Activated T-helper 17 cell treated with anti-CD3 and anti-CD28 coated beads, Interleukin-2, amount 50 U/mL, for 72 hours (primary cell): Measurements from ENCODE around the gene CORO7. TPM values are rescaled to one million over a fixed set of nuclear protein-coding genes. Genes with fewer than 3 reads are reported as not detected.
"Not testable (repeated sequence)": the region's sequence is repeated elsewhere in the genome, so short reads cannot be mapped to it uniquely, and the experiment has no call there.

Source experiments
- ATAC-seq: fragments of 150-1000 bp; cut with Tn5 transposase; replicated peaks from 2 replicates; pipeline ENCODE4 v1.10.0; 2021; ENCODE audit warnings: mild to moderate bottlenecking, moderate library complexity
- H3K27ac Mint-ChIP-seq: one replicate; pipeline ENCODE4 v1.8.0; 2022; ENCODE audit warnings: mixed read lengths
- H3K27me3 Mint-ChIP-seq: one replicate; pipeline ENCODE4 v1.8.0; 2022; ENCODE audit warnings: mixed read lengths
- H3K36me3 Mint-ChIP-seq: one replicate; pipeline ENCODE4 v1.8.0; 2022; ENCODE audit warnings: low read depth, mild to moderate bottlenecking, mixed read lengths
- H3K4me1 Mint-ChIP-seq: one replicate; pipeline ENCODE4 v1.8.0; 2022; ENCODE audit warnings: mixed read lengths
- H3K4me3 Mint-ChIP-seq: one replicate; pipeline ENCODE4 v1.8.0; 2022; ENCODE audit warnings: mild to moderate bottlenecking, mixed read lengths
- H3K9me3 Mint-ChIP-seq: one replicate; pipeline ENCODE4 v1.8.0; 2022; ENCODE audit warnings: mixed read lengths
- total RNA-seq, 2 donors: library from RNA; stranded (reverse); gene quantifications; one replicate each; pipeline ENCODE4 v1.2.3, GENCODE V29; 2022

CORO7 gene
- total RNA-seq, 2 donors from 2014 or later = 82.6 to 114 TPM

DNA sequence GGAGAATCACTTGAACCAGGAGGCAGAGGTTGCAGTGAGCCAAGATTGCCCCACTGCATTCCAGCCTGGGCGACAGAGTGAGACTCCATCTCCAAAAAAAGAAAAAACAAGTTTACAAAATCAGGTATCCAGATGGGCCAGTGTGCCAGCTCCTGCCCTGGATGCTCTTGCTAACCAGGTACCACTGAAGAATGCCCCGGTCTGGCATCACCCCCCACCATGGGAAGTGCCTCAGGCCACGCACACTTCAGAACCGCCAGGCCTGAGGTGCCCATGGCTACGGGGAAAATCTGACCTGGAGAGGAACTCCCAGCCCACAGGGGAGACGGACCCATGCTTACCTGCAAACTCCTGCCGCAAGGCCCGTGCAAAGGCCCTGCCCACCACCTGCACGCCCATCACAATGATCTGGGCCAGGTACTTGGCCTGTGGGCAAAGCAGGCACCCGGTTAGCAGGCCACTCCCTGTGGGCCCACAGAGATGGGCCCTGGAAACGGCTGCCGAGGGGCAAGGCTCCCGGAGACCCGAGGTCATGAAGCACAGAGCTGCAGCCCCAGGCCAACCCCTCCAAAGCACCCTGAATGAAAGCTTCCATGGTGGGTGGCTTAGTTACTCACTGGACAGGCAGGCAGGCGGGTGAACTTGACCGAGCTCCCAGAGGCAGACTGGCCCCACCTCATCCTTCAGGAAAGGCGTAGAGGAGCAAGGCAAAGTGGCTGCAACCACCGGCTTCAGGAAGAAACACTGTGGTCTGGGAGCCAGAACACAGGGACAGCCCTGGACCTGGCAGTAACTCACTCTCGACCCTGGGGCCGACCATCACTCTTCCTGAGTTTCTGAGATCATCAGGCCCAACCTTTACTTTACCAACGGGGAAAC is 73.3 kb downstream of the CORO7 start:
- no peak for ATAC-seq
- no peaks in the 10 kb centered on the region for H3K9me3 Mint-ChIP-seq
- peaks cover 15% of the 10 kb centered on the region for H3K36me3 Mint-ChIP-seq
- no peak overlapping the region for H3K27ac Mint-ChIP-seq
- H3K4me1 Mint-ChIP-seq = no peaks in the 10 kb centered on the region
- H3K4me3 Mint-ChIP-seq = no peak overlapping the region
- no peaks in the 10 kb centered on the region for H3K27me3 Mint-ChIP-seq

DNA sequence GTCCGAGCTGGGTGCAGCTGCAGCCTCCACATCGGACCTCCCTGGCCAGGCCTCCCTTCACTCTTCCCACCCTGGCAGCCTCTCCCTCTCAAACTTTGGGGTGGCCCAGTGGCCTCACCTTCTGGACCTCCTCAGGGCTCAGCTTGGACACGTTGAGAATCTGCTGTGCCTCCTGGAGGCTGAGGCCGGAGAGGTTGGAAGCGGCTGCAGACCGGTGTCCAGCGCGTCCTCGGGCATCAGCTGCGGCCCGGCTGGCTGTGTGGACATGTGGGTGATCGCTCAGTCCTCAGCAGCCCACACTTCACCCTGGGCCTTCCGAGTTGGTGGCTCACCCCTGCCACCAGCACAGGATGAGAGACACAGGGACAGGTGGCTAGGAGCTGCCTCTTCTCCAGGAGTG is 75.1 kb downstream of the CORO7 start:
- no peaks in the 10 kb centered on the region for H3K27me3 Mint-ChIP-seq
- H3K9me3 Mint-ChIP-seq = no peaks in the 10 kb centered on the region
- no peak overlapping the region for H3K27ac Mint-ChIP-seq
- no peak overlapping the region for H3K4me3 Mint-ChIP-seq
- no peak for ATAC-seq
- H3K4me1 Mint-ChIP-seq = no peaks in the 10 kb centered on the region
- peaks cover 7% of the 10 kb centered on the region for H3K36me3 Mint-ChIP-seq

- H3K4me3 Mint-ChIP-seq = no peak overlapping the region
- H3K27ac Mint-ChIP-seq = no peak overlapping the region
- H3K9me3 Mint-ChIP-seq = no peaks in the 10 kb centered on the region
- no peaks in the 10 kb centered on the region for H3K27me3 Mint-ChIP-seq
- no peaks in the 10 kb centered on the region for H3K4me1 Mint-ChIP-seq
- peaks cover 7% of the 10 kb centered on the region for H3K36me3 Mint-ChIP-seq
- no peak for ATAC-seq
These were observed 76.0 kb downstream of the CORO7 start for GRCh38 chr16:4340443-4340842.

GRCh38 chr16:4339909-4340308 is 76.5 kb downstream of the CORO7 start:
- Mint-ChIP-seq H3K4me3 (no peak overlapping the region), H3K27ac (no peak overlapping the region), H3K36me3 (peaks cover 7% of the 10 kb centered on the region), H3K9me3 (no peaks in the 10 kb centered on the region), H3K4me1 (no peaks in the 10 kb centered on the region), H3K27me3 (no peaks in the 10 kb centered on the region)
- ATAC-seq = no peak

GRCh38 chr16:4339455-4339854 is 76.9 kb downstream of the CORO7 start:
- Mint-ChIP-seq H3K27ac (no peak overlapping the region), H3K4me3 (no peak overlapping the region), H3K36me3 (peaks cover 7% of the 10 kb centered on the region), H3K4me1 (no peaks in the 10 kb centered on the region), H3K9me3 (no peaks in the 10 kb centered on the region), H3K27me3 (no peaks in the 10 kb centered on the region)
- no peak for ATAC-seq

- H3K27ac Mint-ChIP-seq = no peak overlapping the region
- no peak for ATAC-seq
- H3K27me3 Mint-ChIP-seq = no peaks in the 10 kb centered on the region
- no peak overlapping the region for H3K4me3 Mint-ChIP-seq
- peaks cover 7% of the 10 kb centered on the region for H3K36me3 Mint-ChIP-seq
- no peaks in the 10 kb centered on the region for H3K9me3 Mint-ChIP-seq
- no peaks in the 10 kb centered on the region for H3K4me1 Mint-ChIP-seq
These were observed 77.6 kb downstream of the CORO7 start for GRCh38 chr16:4338712-4339299.

GRCh38 chr16:4338125-4338582 is 78.2 kb downstream of the CORO7 start:
- Mint-ChIP-seq H3K36me3 (peaks cover 7% of the 10 kb centered on the region), H3K27me3 (no peaks in the 10 kb centered on the region), H3K4me3 (no peak overlapping the region), H3K4me1 (no peaks in the 10 kb centered on the region), H3K9me3 (no peaks in the 10 kb centered on the region), H3K27ac (no peak overlapping the region)
- no peak for ATAC-seq

DNA sequence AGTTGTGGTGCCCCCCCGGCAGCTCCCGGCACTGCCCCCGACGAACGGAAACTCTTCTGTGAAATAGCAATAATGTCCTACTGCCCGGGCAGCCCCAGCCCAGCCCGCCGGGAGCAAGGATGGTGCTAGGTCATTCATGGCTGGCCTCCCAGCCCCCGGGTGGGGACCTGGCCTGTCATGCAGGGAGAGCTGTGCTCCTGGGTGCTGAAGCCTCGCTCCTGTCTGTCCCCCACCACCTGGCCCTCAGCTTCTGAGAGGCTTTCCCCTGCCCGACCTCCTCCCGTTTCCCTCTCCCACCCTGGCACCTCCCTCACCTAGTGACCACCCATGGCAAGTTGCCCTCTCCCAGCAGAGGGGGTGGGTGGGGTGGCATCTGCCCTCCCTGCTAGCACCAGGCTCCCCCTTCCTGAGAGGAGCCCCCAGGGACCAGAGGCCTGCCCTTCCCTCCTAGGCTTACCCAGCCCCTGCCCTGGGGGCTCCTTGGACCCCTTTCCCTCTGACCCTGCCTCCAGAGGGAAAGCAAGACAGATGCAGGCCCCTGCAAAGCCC is 78.8 kb downstream of the CORO7 start:
- Mint-ChIP-seq H3K9me3 (no peaks in the 10 kb centered on the region), H3K4me3 (no peak overlapping the region), H3K4me1 (no peaks in the 10 kb centered on the region), H3K27ac (no peak overlapping the region), H3K27me3 (no peaks in the 10 kb centered on the region), H3K36me3 (peaks cover 7% of the 10 kb centered on the region)
- ATAC-seq = no peak

DNA sequence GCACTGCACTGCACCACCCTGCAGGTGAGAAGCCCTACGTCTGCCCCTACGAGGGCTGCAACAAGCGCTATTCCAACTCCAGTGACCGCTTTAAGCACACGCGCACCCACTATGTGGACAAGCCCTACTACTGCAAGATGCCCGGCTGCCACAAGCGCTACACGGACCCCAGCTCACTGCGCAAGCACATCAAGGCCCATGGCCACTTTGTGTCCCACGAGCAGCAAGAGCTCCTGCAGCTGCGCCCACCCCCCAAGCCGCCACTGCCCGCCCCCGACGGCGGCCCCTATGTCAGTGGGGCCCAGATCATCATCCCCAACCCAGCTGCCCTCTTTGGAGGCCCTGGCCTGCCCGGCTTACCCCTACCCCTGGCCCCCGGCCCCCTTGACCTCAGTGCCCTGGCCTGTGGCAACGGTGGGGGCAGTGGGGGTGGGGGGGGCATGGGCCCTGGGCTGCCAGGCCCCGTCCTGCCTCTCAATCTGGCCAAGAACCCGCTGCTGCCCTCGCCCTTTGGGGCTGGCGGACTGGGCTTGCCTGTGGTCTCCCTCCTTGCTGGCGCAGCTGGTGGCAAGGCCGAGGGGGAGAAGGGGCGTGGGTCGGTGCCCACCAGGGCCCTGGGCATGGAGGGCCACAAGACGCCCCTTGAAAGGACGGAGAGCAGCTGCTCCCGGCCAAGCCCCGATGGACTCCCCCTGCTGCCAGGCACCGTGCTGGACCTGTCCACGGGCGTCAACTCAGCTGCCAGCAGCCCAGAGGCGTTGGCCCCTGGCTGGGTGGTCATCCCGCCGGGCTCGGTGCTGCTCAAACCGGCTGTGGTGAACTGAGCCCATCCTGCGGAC is 79.5 kb downstream of the CORO7 start:
- H3K4me3 Mint-ChIP-seq = no peak overlapping the region
- H3K27ac Mint-ChIP-seq = no peak overlapping the region
- no peak for ATAC-seq
- H3K36me3 Mint-ChIP-seq = peaks cover 7% of the 10 kb centered on the region
- no peaks in the 10 kb centered on the region for H3K27me3 Mint-ChIP-seq
- no peaks in the 10 kb centered on the region for H3K9me3 Mint-ChIP-seq
- no peaks in the 10 kb centered on the region for H3K4me1 Mint-ChIP-seq

GRCh38 chr16:4334724-4335495 is 81.5 kb downstream of the CORO7 start:
- no peaks in the 10 kb centered on the region for H3K9me3 Mint-ChIP-seq
- no peaks in the 10 kb centered on the region for H3K4me1 Mint-ChIP-seq
- H3K27ac Mint-ChIP-seq = no peak overlapping the region
- H3K4me3 Mint-ChIP-seq = no peak overlapping the region
- peaks cover 7% of the 10 kb centered on the region for H3K36me3 Mint-ChIP-seq
- H3K27me3 Mint-ChIP-seq = no peaks in the 10 kb centered on the region
- ATAC-seq = no peak

- ATAC-seq, H3K36me3 Mint-ChIP-seq, H3K4me3 Mint-ChIP-seq, H3K9me3 Mint-ChIP-seq, H3K27ac Mint-ChIP-seq, H3K27me3 Mint-ChIP-seq, H3K4me1 Mint-ChIP-seq: not testable (repeated sequence)
These were observed 82.7 kb downstream of the CORO7 start for GRCh38 chr16:4333714-4334113.

- ATAC-seq = no peak
- Mint-ChIP-seq H3K36me3 (no peaks in the 10 kb centered on the region), H3K4me3 (no peak overlapping the region), H3K9me3 (no peaks in the 10 kb centered on the region), H3K27ac (no peak overlapping the region), H3K27me3 (no peaks in the 10 kb centered on the region), H3K4me1 (no peaks in the 10 kb centered on the region)
These were observed 83.1 kb downstream of the CORO7 start for GRCh38 chr16:4333308-4333638.

GRCh38 chr16:4332623-4333307 is 83.6 kb downstream of the CORO7 start:
- Mint-ChIP-seq H3K27me3 (no peaks in the 10 kb centered on the region), H3K9me3 (no peaks in the 10 kb centered on the region), H3K4me1 (no peaks in the 10 kb centered on the region), H3K36me3 (no peaks in the 10 kb centered on the region), H3K27ac (no peak overlapping the region), H3K4me3 (no peak overlapping the region)
- ATAC-seq = no peak
